Neuronal stem cell (in vitro differentiated cells): Measurements from ENCODE around the gene RNU1-2.
"Not testable (repeated sequence)": the region's sequence is repeated elsewhere in the genome, so short reads cannot be mapped to it uniquely, and the experiment has no call there.

ENCODE experiments used
- DNase-seq: peaks from one replicate; pipeline ENCODE4 v3.0.0-alpha.2; 2013; ENCODE audit warnings: low spot score
- H2AFZ ChIP-seq: one replicate; pipeline ENCODE4 v1.6.1; 2013; ENCODE audit warnings: mild to moderate bottlenecking, low read length, inconsistent platforms
- H2AK5ac ChIP-seq: 2 replicates; pipeline ENCODE4 v1.6.1; 2013; ENCODE audit warnings: low read depth, mild to moderate bottlenecking, inconsistent platforms, low read length, moderate library complexity, mixed read lengths
- H2BK120ac ChIP-seq: 2 replicates; pipeline ENCODE4 v1.6.1; 2013; ENCODE audit warnings: low read depth, mild to moderate bottlenecking, inconsistent platforms, low read length, moderate library complexity, mixed read lengths
- H2BK12ac ChIP-seq: one replicate; pipeline ENCODE4 v1.6.1; 2013; ENCODE audit warnings: low read length, inconsistent platforms
- H2BK15ac ChIP-seq: 2 replicates; pipeline ENCODE4 v1.6.1; 2013; ENCODE audit warnings: mild to moderate bottlenecking, low read length, inconsistent platforms, mixed read lengths
- H2BK5ac ChIP-seq: one replicate; pipeline ENCODE4 v1.6.1; 2013; ENCODE audit warnings: inconsistent platforms, mild to moderate bottlenecking, low read length, moderate library complexity
- H3K14ac ChIP-seq: one replicate; pipeline ENCODE4 v1.6.1; 2013; ENCODE audit warnings: low read length, inconsistent platforms
- H3K18ac ChIP-seq: 2 replicates; pipeline ENCODE4 v1.6.1; 2013; ENCODE audit warnings: low read length, inconsistent platforms
- H3K23ac ChIP-seq: 2 replicates; pipeline ENCODE4 v1.6.1; 2013; ENCODE audit warnings: low read depth, mild to moderate bottlenecking, mixed read lengths, low read length, inconsistent platforms; ENCODE audit not compliant: poor library complexity
- H3K27ac ChIP-seq: replicated peaks from 3 replicates; pipeline ENCODE4 v1.5.1; 2013; ENCODE audit warnings: low read length, inconsistent platforms
- H3K27me3 ChIP-seq, 3 experiments: 2 replicates each; pipeline ENCODE4 v1.6.1; 2013; ENCODE audit warnings: low read length in 3 of 3, mild to moderate bottlenecking in 2 of 3, inconsistent platforms in 1 of 3, low read depth in 1 of 3, mixed read lengths in 1 of 3, moderate library complexity in 1 of 3; ENCODE audit not compliant: control insufficient read depth in 3 of 3, insufficient read depth in 3 of 3
- H3K36me3 ChIP-seq, 2 donors: replicated peaks in 1 of 2; 2 replicates each; pipeline ENCODE4 v1.6.1; 2013; ENCODE audit warnings: low read length in 2 of 2; ENCODE audit not compliant: control insufficient read depth in 2 of 2, insufficient read depth in 2 of 2
- H3K4ac ChIP-seq: 2 replicates; pipeline ENCODE4 v1.6.1; 2013; ENCODE audit warnings: inconsistent platforms, mild to moderate bottlenecking, low read length, moderate library complexity
- H3K4me1 ChIP-seq, 2 donors: 1 replicate in 1 of 2; 2 replicates in 1 of 2; pipeline ENCODE4 v1.6.1; 2013; ENCODE audit warnings: low read length in 2 of 2, low read depth in 1 of 2; ENCODE audit not compliant: control insufficient read depth in 2 of 2, insufficient read depth in 1 of 2
- H3K4me2 ChIP-seq: one replicate; pipeline ENCODE4 v1.6.1; 2013; ENCODE audit warnings: mild to moderate bottlenecking, low read length, inconsistent platforms; ENCODE audit not compliant: insufficient read depth, poor library complexity, severe bottlenecking
- H3K4me3 ChIP-seq, 2 donors: 2 replicates each; pipeline ENCODE4 v1.5.1; 2013; ENCODE audit warnings: low read length in 2 of 2, mild to moderate bottlenecking in 2 of 2, inconsistent platforms in 1 of 2, moderate library complexity in 1 of 2
- H3K79me1 ChIP-seq: one replicate; pipeline ENCODE4 v1.6.1; 2013; ENCODE audit warnings: low read depth, mild to moderate bottlenecking, inconsistent platforms, low read length, moderate library complexity
- H3K9ac ChIP-seq: one replicate; pipeline ENCODE4 v1.6.1; 2013; ENCODE audit warnings: mild to moderate bottlenecking, low read depth, low read length, inconsistent platforms; ENCODE audit not compliant: poor library complexity
- H3K9me3 ChIP-seq, 2 donors: replicated peaks in 1 of 2; 2 replicates each; pipeline versions ENCODE3 to v1.6.1; 2013; ENCODE audit warnings: low read length in 2 of 2, mild to moderate bottlenecking in 2 of 2, inconsistent platforms in 1 of 2, low read depth in 1 of 2, mixed read lengths in 1 of 2, moderate library complexity in 1 of 2; ENCODE audit not compliant: control insufficient read depth in 2 of 2, insufficient read depth in 1 of 2
- H4K8ac ChIP-seq: one replicate; pipeline ENCODE4 v1.6.1; 2013; ENCODE audit warnings: low read depth, mild to moderate bottlenecking, inconsistent platforms, low read length, moderate library complexity
- H4K91ac ChIP-seq: one replicate; pipeline ENCODE4 v1.6.1; 2013; ENCODE audit warnings: low read length, low read depth, mild to moderate bottlenecking, inconsistent platforms; ENCODE audit not compliant: poor library complexity
- WGBS, 2 donors: extraction: QIAGEN DNeasy Blood & Tissue Kit; methylation state at CpG; one replicate each; pipeline ENCODE4 v1.1.7; 2013; ENCODE audit warnings: missing lambda C conversion rate in 2 of 2, mixed read lengths in 1 of 2; ENCODE audit not compliant: insufficient read length in 2 of 2, insufficient replicate concordance in 1 of 2; ENCODE audit errors: extremely low coverage in 2 of 2; 5-methylcytosine and 5-hydroxymethylcytosine counted together

Gene RNU1-2

DNA sequence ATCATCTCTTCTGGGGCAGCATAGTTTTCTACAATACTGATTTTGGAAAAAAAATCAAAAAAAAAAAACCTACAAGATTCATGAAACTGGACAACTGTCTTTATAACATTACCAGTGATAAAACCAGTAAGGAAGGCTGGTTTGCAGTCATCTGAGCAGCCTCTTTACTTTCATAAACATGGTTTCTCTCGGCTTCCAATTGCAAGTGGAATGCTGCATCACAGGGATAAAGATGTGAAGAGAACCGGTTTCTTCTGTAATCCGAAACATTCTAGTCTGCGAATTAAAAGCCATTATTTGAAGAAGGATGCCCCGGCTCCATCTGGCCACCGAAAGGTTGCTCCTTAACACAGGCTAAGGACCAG, 565 bp upstream of the RNU1-2 start:
- H3K4ac ChIP-seq, H3K79me1 ChIP-seq, H3K18ac ChIP-seq, H4K8ac ChIP-seq, H3K14ac ChIP-seq, H2BK12ac ChIP-seq, H3K9ac ChIP-seq, H4K91ac ChIP-seq, H3K4me1 ChIP-seq, DNase-seq, H2AK5ac ChIP-seq, H3K27me3 ChIP-seq, H3K27ac ChIP-seq, H2BK15ac ChIP-seq, H3K9me3 ChIP-seq, H2AFZ ChIP-seq, H2BK120ac ChIP-seq, H3K23ac ChIP-seq, H3K36me3 ChIP-seq: not testable (repeated sequence)
- WGBS, 2 donors: no CpG with 5 or more reads among the region's 6 CpGs
- peak overlapping the region; percentile 99 for H2BK5ac ChIP-seq
- H3K4me3 ChIP-seq: peak overlapping the region in 1 of 2 donors; percentile 45
- H3K4me2 ChIP-seq: peak overlapping the region; percentile 11

DNA sequence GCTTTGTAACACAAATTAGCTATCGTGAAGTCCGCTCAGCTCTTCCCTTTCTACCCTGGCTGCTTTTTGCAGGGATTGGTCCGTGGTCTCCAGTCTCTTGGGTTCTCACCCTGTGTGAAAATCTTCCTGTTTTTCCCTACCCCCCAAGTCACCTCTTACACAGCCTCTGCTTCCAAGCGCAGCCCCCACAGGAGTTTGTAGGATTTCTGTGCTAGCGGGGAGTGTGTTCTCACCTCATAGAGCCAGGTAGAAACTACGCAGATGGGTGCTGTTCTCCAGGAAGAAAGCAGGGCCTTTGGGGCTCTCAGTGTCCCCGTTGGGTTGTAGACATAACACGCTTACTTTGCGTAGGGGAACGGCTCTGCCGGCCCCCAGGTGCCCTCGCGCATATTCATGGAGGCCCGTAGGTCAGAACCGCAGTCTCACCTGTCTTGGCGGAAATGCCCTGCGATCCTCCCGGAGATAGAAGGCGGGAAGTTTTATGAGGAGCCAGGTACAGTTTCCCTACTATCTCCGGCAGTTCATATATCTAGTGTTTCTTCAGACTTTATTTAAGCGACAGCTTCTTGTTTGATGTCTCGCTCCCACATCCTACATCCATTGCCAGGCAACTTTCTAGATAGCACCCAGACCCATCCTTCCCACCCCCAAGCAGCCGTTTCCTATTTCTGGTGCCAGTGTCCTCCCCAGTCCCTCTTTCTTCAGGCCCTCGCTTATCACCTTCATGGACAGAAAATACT, 706 bp downstream of the RNU1-2 start:
- not testable (repeated sequence) for H2AK5ac ChIP-seq, H3K9me3 ChIP-seq, H3K36me3 ChIP-seq, H2BK15ac ChIP-seq, H3K23ac ChIP-seq, H3K79me1 ChIP-seq, H4K8ac ChIP-seq, H2BK120ac ChIP-seq, H2BK12ac ChIP-seq, DNase-seq, H3K14ac ChIP-seq, H3K27me3 ChIP-seq, H3K4me1 ChIP-seq, H3K4ac ChIP-seq, H4K91ac ChIP-seq
- peak overlapping the region; percentile 31 for H3K4me2 ChIP-seq
- peak overlapping the region; percentile 31 to 62 for H3K4me3 ChIP-seq
- no CpG with 5 or more reads among the region's 24 CpGs for WGBS, 2 donors
- H2AFZ ChIP-seq: peak overlapping the region; percentile 77
- H3K9ac ChIP-seq: peak overlapping the region; percentile 30
- H2BK5ac ChIP-seq: peak overlapping the region; percentile 53
- peak overlapping the region; percentile 78 for H3K18ac ChIP-seq
- H3K27ac ChIP-seq: peak overlapping the region; percentile 60

DNA sequence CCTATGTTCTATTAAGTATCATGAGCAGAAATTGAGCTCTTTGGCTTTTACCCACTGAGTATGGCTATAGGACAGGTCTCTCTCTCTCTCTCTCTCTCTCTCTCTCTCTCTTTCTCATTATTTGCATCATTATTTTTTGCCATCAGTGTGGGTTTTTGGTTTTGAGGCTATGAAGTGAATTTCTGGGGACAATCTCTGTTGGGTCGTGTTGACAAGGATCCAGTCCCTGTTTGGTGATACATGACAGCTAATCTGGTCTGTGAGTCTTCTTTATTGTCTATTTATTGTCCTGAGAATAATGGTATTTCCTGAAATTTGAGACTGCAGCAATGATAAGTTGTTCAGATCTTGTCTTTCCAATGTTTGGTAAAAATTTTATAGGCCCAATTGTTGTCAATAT, 1.9 kb downstream of the RNU1-2 start:
- H4K8ac ChIP-seq, H2BK5ac ChIP-seq, H3K27me3 ChIP-seq, H2BK120ac ChIP-seq, H3K4me3 ChIP-seq, DNase-seq, H3K79me1 ChIP-seq, H3K14ac ChIP-seq, H3K9me3 ChIP-seq, H3K9ac ChIP-seq, H3K4ac ChIP-seq, H3K27ac ChIP-seq, H3K23ac ChIP-seq, H3K4me1 ChIP-seq, H2AK5ac ChIP-seq, H3K36me3 ChIP-seq, H3K4me2 ChIP-seq, H2AFZ ChIP-seq, H3K18ac ChIP-seq, H2BK12ac ChIP-seq, H4K91ac ChIP-seq, H2BK15ac ChIP-seq: not testable (repeated sequence)
- no CpG with 5 or more reads among the region's 1 CpG for WGBS, 2 donors

DNA sequence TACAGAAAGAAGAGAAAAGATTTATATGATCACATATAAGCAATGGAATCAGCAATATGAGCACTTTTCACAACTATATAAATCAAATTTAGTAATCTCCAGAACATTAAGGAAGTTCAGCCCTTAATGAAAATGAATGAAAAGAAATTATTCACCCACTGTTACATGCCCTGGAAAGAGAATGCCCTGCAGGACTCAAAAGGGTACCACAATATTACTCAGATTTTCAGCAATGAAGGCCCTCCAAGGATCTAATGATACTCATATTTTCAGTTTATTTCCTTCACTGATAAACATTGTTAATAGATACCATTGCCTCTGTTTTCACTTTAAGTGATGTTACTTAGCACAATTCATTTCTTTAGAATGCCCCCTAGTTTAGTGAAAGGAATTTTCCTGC, 2.5 kb downstream of the RNU1-2 start:
- H3K18ac ChIP-seq, H3K79me1 ChIP-seq, H2BK120ac ChIP-seq, H2BK15ac ChIP-seq, H3K36me3 ChIP-seq, H3K14ac ChIP-seq, H3K4ac ChIP-seq, H3K4me2 ChIP-seq, H3K4me3 ChIP-seq, H3K27ac ChIP-seq, H3K4me1 ChIP-seq, H3K9me3 ChIP-seq, DNase-seq, H3K9ac ChIP-seq, H3K23ac ChIP-seq, H2BK12ac ChIP-seq, H2AK5ac ChIP-seq, H3K27me3 ChIP-seq, H2AFZ ChIP-seq, H4K8ac ChIP-seq, H4K91ac ChIP-seq, H2BK5ac ChIP-seq: not testable (repeated sequence)
